Duodenal mucosa (tissue), 2 donors: ENCODE results near the gene GIMAP2.

Experiments
- H3K27ac ChIP-seq: one replicate; pipeline ENCODE4 v1.7.0; 2013; ENCODE audit warnings: low read depth, low read length
- H3K27me3 ChIP-seq, 2 donors: one replicate each; pipeline ENCODE4 v1.7.0; 2013; ENCODE audit warnings: low read length in 2 of 2, control low read depth in 1 of 2; ENCODE audit not compliant: insufficient read depth in 2 of 2, control insufficient read depth in 1 of 2
- H3K36me3 ChIP-seq, 2 donors: one replicate each; pipeline ENCODE4 v1.7.0; 2013; ENCODE audit warnings: low read length in 2 of 2, control low read depth in 1 of 2; ENCODE audit not compliant: insufficient read depth in 2 of 2, control insufficient read depth in 1 of 2
- H3K4me1 ChIP-seq, 2 donors: one replicate each; pipeline ENCODE4 v1.7.0; 2013; ENCODE audit warnings: low read length in 2 of 2, control low read depth in 1 of 2; ENCODE audit not compliant: insufficient read depth in 2 of 2, control insufficient read depth in 1 of 2
- H3K4me3 ChIP-seq, 2 donors: one replicate each; pipeline ENCODE4 v1.7.0; 2013; ENCODE audit warnings: low read length in 2 of 2, low read depth in 1 of 2
- H3K9ac ChIP-seq, 2 donors: one replicate each; pipeline ENCODE4 v1.7.0; 2013; ENCODE audit warnings: low read length in 2 of 2, low read depth in 1 of 2
- H3K9me3 ChIP-seq, 2 donors: one replicate each; pipeline ENCODE4 v1.7.0; 2013; ENCODE audit warnings: low read length in 2 of 2, control low read depth in 1 of 2; ENCODE audit not compliant: control insufficient read depth in 1 of 2

GIMAP2 gene

DNA sequence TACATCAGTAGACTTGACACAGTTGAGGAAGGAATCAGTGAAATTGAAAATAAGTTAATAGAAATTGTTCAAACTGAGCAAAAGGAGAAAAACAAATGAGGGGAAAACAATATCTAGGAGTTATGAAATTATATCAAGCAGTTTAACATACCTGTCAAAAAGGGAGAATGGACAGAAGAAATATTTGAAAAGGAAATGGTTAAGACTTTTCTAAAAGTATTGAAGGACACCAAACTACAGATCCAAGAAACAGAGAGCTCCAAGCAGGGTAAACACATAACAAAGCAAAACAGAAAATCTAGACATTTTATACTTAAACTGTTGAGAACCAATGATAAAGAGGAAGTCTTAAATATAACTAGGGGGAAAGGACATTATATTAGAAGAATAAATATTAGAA is 43.1 kb downstream of the GIMAP2 start:
- Histone ChIP-seq H3K36me3 (no peaks in the 10 kb centered on the region), H3K27ac (no peak overlapping the region), H3K9me3 (no peaks in the 10 kb centered on the region), H3K4me1 (peaks cover 5 to 6% of the 10 kb centered on the region in 2 donors), H3K27me3 (no peaks in the 10 kb centered on the region), H3K4me3 (no peak overlapping the region), H3K9ac (no peak overlapping the region)

- Histone ChIP-seq H3K4me1 (peaks cover 6 to 9% of the 10 kb centered on the region in 2 donors), H3K27ac (no peak overlapping the region), H3K9me3 (no peaks in the 10 kb centered on the region), H3K4me3 (no peak overlapping the region), H3K36me3 (no peaks in the 10 kb centered on the region), H3K27me3 (no peaks in the 10 kb centered on the region), H3K9ac (no peak overlapping the region)
These were observed 46.4 kb downstream of the GIMAP2 start for GRCh38 chr7:150731916-150732315.

GRCh38 chr7:150732786-150733481 is 47.4 kb downstream of the GIMAP2 start:
- Histone ChIP-seq H3K27me3 (no peaks in the 10 kb centered on the region), H3K36me3 (no peaks in the 10 kb centered on the region), H3K4me1 (peaks cover 2 to 5% of the 10 kb centered on the region in 2 donors), H3K9ac (no peak overlapping the region), H3K9me3 (no peaks in the 10 kb centered on the region), H3K4me3 (no peak overlapping the region), H3K27ac (no peak overlapping the region)

- Histone ChIP-seq H3K36me3 (no peaks in the 10 kb centered on the region), H3K9me3 (no peaks in the 10 kb centered on the region), H3K4me1 (peaks cover 0 to 4% of the 10 kb centered on the region in 2 donors), H3K27me3 (no peaks in the 10 kb centered on the region), H3K9ac (no peak overlapping the region), H3K27ac (no peak overlapping the region), H3K4me3 (no peak overlapping the region)
These were observed 48.1 kb downstream of the GIMAP2 start for GRCh38 chr7:150733482-150734095.

GRCh38 chr7:150734254-150734653 is 48.7 kb downstream of the GIMAP2 start:
- Histone ChIP-seq H3K27me3 (no peaks in the 10 kb centered on the region), H3K9me3 (no peaks in the 10 kb centered on the region), H3K36me3 (no peaks in the 10 kb centered on the region), H3K9ac (no peak overlapping the region), H3K27ac (no peak overlapping the region), H3K4me3 (no peak overlapping the region), H3K4me1 (peaks cover 0 to 4% of the 10 kb centered on the region in 2 donors)

- H3K27ac ChIP-seq = no peak overlapping the region
These were observed 50.3 kb downstream of the GIMAP2 start for GRCh38 chr7:150735596-150736358.

GRCh38 chr7:150736864-150737263 is 51.4 kb downstream of the GIMAP2 start:
- no peaks in the 10 kb centered on the region for H3K9me3 ChIP-seq
- H3K9ac ChIP-seq = peak overlapping the region in 1 of 2 donors; percentile 70
- H3K4me3 ChIP-seq = peak overlapping the region; percentile 72 to 75
- no peaks in the 10 kb centered on the region for H3K27me3 ChIP-seq
- no peak overlapping the region for H3K27ac ChIP-seq
- H3K4me1 ChIP-seq = peaks cover 0 to 4% of the 10 kb centered on the region in 2 donors
- no peaks in the 10 kb centered on the region for H3K36me3 ChIP-seq

More at GRCh38 chr7:150735596-150736358, 50.3 kb downstream of the GIMAP2 start:
- H3K4me1 ChIP-seq = peaks cover 0 to 4% of the 10 kb centered on the region in 2 donors
- no peaks in the 10 kb centered on the region for H3K27me3 ChIP-seq
- H3K9ac ChIP-seq = no peak overlapping the region
- no peak overlapping the region for H3K4me3 ChIP-seq
- no peaks in the 10 kb centered on the region for H3K9me3 ChIP-seq
- no peaks in the 10 kb centered on the region for H3K36me3 ChIP-seq

- Histone ChIP-seq H3K27me3 (no peaks in the 10 kb centered on the region), H3K27ac (peak within 1 kb of the TSS; percentile 68), H3K4me1 (peaks cover 0 to 7% of the 10 kb centered on the region in 2 donors), H3K9ac (peak within 1 kb of the TSS; percentile 54 to 70), H3K4me3 (peak within 1 kb of the TSS; percentile 72 to 75), H3K9me3 (no peaks in the 10 kb centered on the region), H3K36me3 (peaks cover 0 to 4% of the 10 kb centered on the region in 2 donors)
These were observed 52.0 kb downstream of the GIMAP2 start, which contains the start of gene GIMAP5 for GRCh38 chr7:150737265-150738055. TSS of gene GIMAP5 (plus strand) at chr7:150737418. CDS start at chr7:150740885, 3,467 bp downstream.

GRCh38 chr7:150738092-150738491 is 52.6 kb downstream of the GIMAP2 start:
- Histone ChIP-seq H3K4me1 (peaks cover 0 to 7% of the 10 kb centered on the region in 2 donors), H3K9ac (peak overlapping the region; percentile 54 to 70), H3K36me3 (peaks cover 0 to 10% of the 10 kb centered on the region in 2 donors), H3K27ac (peak overlapping the region; percentile 68), H3K27me3 (no peaks in the 10 kb centered on the region), H3K9me3 (no peaks in the 10 kb centered on the region), H3K4me3 (peak overlapping the region; percentile 72 to 75)
